Measurements from ENCODE around the gene KCNH8.
"Not testable (repeated sequence)": the region's sequence is repeated elsewhere in the genome, so short reads cannot be mapped to it uniquely, and the experiment has no call there.

KCNH8 gene

GRCh38 chr3:19147905-19148767 is at the start of gene KCNH8:
TSS of gene KCNH8 (plus strand) at chr3:19148510. CDS start at chr3:19148720, 210 bp downstream.
- Mint-ChIP-seq H3K4me1 (ENCODE audit: low read depth) (peaks cover 29% of the 10 kb centered on the region), H3K36me3 (ENCODE audit: low read depth) (no peaks in the 10 kb centered on the region), H3K4me3 (peak within 1 kb of the TSS; percentile 85), H3K27me3 (peaks cover 47% of the 10 kb centered on the region), H3K9me3 (peaks cover 14% of the 10 kb centered on the region), H3K27ac (no peak within 1 kb of the TSS)
- intact Hi-C loops (cut with micrococcal nuclease), result no loop called here

GRCh38 chr3:19102654-19103290 is 45.5 kb upstream of the KCNH8 start:
- not testable (repeated sequence) for H3K36me3 Mint-ChIP-seq (ENCODE audit: low read depth); H3K4me1 Mint-ChIP-seq (ENCODE audit: low read depth)

GRCh38 chr3:19103510-19103909 is 44.8 kb upstream of the KCNH8 start:
- intact Hi-C loops (cut with micrococcal nuclease), result no loop called here
- peaks cover 26% of the 10 kb centered on the region for H3K9me3 Mint-ChIP-seq
- H3K27ac Mint-ChIP-seq, result no peak overlapping the region
- no peak overlapping the region for H3K4me3 Mint-ChIP-seq
- H3K4me1 Mint-ChIP-seq (ENCODE audit: low read depth), result no peaks in the 10 kb centered on the region
- no peaks in the 10 kb centered on the region for H3K27me3 Mint-ChIP-seq
- no peaks in the 10 kb centered on the region for H3K36me3 Mint-ChIP-seq (ENCODE audit: low read depth)

More at GRCh38 chr3:19102654-19103290, 45.5 kb upstream of the KCNH8 start:
- intact Hi-C loops (cut with micrococcal nuclease); H3K27me3 Mint-ChIP-seq; H3K27ac Mint-ChIP-seq: not testable (repeated sequence)
- H3K4me3 Mint-ChIP-seq, result peak overlapping the region; percentile 26
- H3K9me3 Mint-ChIP-seq, result peaks cover 25% of the 10 kb centered on the region

- Mint-ChIP-seq H3K27me3 (no peaks in the 10 kb centered on the region), H3K4me3 (no peak overlapping the region), H3K36me3 (ENCODE audit: low read depth) (no peaks in the 10 kb centered on the region), H3K9me3 (peaks cover 26% of the 10 kb centered on the region), H3K4me1 (ENCODE audit: low read depth) (no peaks in the 10 kb centered on the region), H3K27ac (no peak overlapping the region)
- intact Hi-C loops (cut with micrococcal nuclease), result no loop called here
Observed at GRCh38 chr3:19104459-19104858, 43.9 kb upstream of the KCNH8 start.

- Mint-ChIP-seq H3K27ac (no peak overlapping the region), H3K36me3 (ENCODE audit: low read depth) (no peaks in the 10 kb centered on the region), H3K4me1 (ENCODE audit: low read depth) (no peaks in the 10 kb centered on the region), H3K4me3 (no peak overlapping the region), H3K9me3 (peaks cover 17% of the 10 kb centered on the region), H3K27me3 (no peaks in the 10 kb centered on the region)
- intact Hi-C loops (cut with micrococcal nuclease), result no loop called here
Observed at GRCh38 chr3:19105826-19106225, 42.5 kb upstream of the KCNH8 start.

GRCh38 chr3:19106307-19106706 is 42.0 kb upstream of the KCNH8 start:
- no peaks in the 10 kb centered on the region for H3K27me3 Mint-ChIP-seq
- no peaks in the 10 kb centered on the region for H3K36me3 Mint-ChIP-seq (ENCODE audit: low read depth)
- intact Hi-C loops (cut with micrococcal nuclease), result no loop called here
- H3K27ac Mint-ChIP-seq, result no peak overlapping the region
- H3K4me1 Mint-ChIP-seq (ENCODE audit: low read depth), result no peaks in the 10 kb centered on the region
- peaks cover 17% of the 10 kb centered on the region for H3K9me3 Mint-ChIP-seq
- H3K4me3 Mint-ChIP-seq, result no peak overlapping the region

GRCh38 chr3:19107719-19108118 is 40.6 kb upstream of the KCNH8 start:
- H3K36me3 Mint-ChIP-seq (ENCODE audit: low read depth), result no peaks in the 10 kb centered on the region
- intact Hi-C loops (cut with micrococcal nuclease), result no loop called here
- no peak overlapping the region for H3K27ac Mint-ChIP-seq
- H3K4me3 Mint-ChIP-seq, result no peak overlapping the region
- H3K27me3 Mint-ChIP-seq, result no peaks in the 10 kb centered on the region
- H3K9me3 Mint-ChIP-seq, result peaks cover 17% of the 10 kb centered on the region
- no peaks in the 10 kb centered on the region for H3K4me1 Mint-ChIP-seq (ENCODE audit: low read depth)

GRCh38 chr3:19110335-19110895 is 37.9 kb upstream of the KCNH8 start:
- H3K9me3 Mint-ChIP-seq, result peaks cover 17% of the 10 kb centered on the region
- H3K4me3 Mint-ChIP-seq, result no peak overlapping the region
- intact Hi-C loops (cut with micrococcal nuclease), result no loop called here
- H3K27me3 Mint-ChIP-seq, result no peaks in the 10 kb centered on the region
- H3K4me1 Mint-ChIP-seq (ENCODE audit: low read depth), result no peaks in the 10 kb centered on the region
- no peak overlapping the region for H3K27ac Mint-ChIP-seq
- H3K36me3 Mint-ChIP-seq (ENCODE audit: low read depth), result no peaks in the 10 kb centered on the region

- no peaks in the 10 kb centered on the region for H3K36me3 Mint-ChIP-seq (ENCODE audit: low read depth)
- no peaks in the 10 kb centered on the region for H3K27me3 Mint-ChIP-seq
- no peak overlapping the region for H3K4me3 Mint-ChIP-seq
- no peaks in the 10 kb centered on the region for H3K4me1 Mint-ChIP-seq (ENCODE audit: low read depth)
- H3K27ac Mint-ChIP-seq, result no peak overlapping the region
- H3K9me3 Mint-ChIP-seq, result peaks cover 21% of the 10 kb centered on the region
- intact Hi-C loops (cut with micrococcal nuclease), result no loop called here
Observed at GRCh38 chr3:19114461-19114860, 33.8 kb upstream of the KCNH8 start.

GRCh38 chr3:19116239-19116638 is 32.1 kb upstream of the KCNH8 start:
- Mint-ChIP-seq H3K9me3 (peaks cover 21% of the 10 kb centered on the region), H3K4me3 (no peak overlapping the region), H3K4me1 (ENCODE audit: low read depth) (no peaks in the 10 kb centered on the region), H3K27me3 (no peaks in the 10 kb centered on the region), H3K27ac (no peak overlapping the region), H3K36me3 (ENCODE audit: low read depth) (no peaks in the 10 kb centered on the region)
- intact Hi-C loops (cut with micrococcal nuclease), result no loop called here

GRCh38 chr3:19124752-19125151 is 23.6 kb upstream of the KCNH8 start:
- no peak overlapping the region for H3K27ac Mint-ChIP-seq
- no peaks in the 10 kb centered on the region for H3K9me3 Mint-ChIP-seq
- intact Hi-C loops (cut with micrococcal nuclease), result no loop called here
- H3K36me3 Mint-ChIP-seq (ENCODE audit: low read depth), result no peaks in the 10 kb centered on the region
- no peak overlapping the region for H3K4me3 Mint-ChIP-seq
- no peaks in the 10 kb centered on the region for H3K4me1 Mint-ChIP-seq (ENCODE audit: low read depth)
- H3K27me3 Mint-ChIP-seq, result no peaks in the 10 kb centered on the region

- Mint-ChIP-seq H3K27me3 (peaks cover 2% of the 10 kb centered on the region), H3K4me1 (ENCODE audit: low read depth) (no peaks in the 10 kb centered on the region), H3K27ac (no peak overlapping the region), H3K4me3 (no peak overlapping the region), H3K9me3 (peaks cover 2% of the 10 kb centered on the region), H3K36me3 (ENCODE audit: low read depth) (no peaks in the 10 kb centered on the region)
- intact Hi-C loops (cut with micrococcal nuclease), result no loop called here
Observed at GRCh38 chr3:19139863-19140262, 8.4 kb upstream of the KCNH8 start.

GRCh38 chr3:19146685-19147650 is 1.3 kb upstream of the KCNH8 start:
- Mint-ChIP-seq H3K4me3 (peak overlapping the region; percentile 85), H3K27me3 (peaks cover 49% of the 10 kb centered on the region), H3K4me1 (ENCODE audit: low read depth) (peaks cover 29% of the 10 kb centered on the region), H3K36me3 (ENCODE audit: low read depth) (no peaks in the 10 kb centered on the region), H3K27ac (no peak overlapping the region), H3K9me3 (peaks cover 14% of the 10 kb centered on the region)
- intact Hi-C loops (cut with micrococcal nuclease), result no loop called here

Measured in dendritic cell treated with granulocyte-macrophage colony-stimulating factor and Interleukin-4, amounts not matched to agents 40 ng/mL and 50 ng/mL, for 4 days (primary cell).